Esophagus squamous epithelium (tissue), 4 donors: ENCODE data around the gene KAZN.

Experiments
- POLR2A ChIP-seq, 4 donors: fragments of 450-650 bp; IDR thresholded peaks; one replicate each; pipeline ENCODE4 v1.6.1; 2017; ENCODE audit warnings: antibody characterized with exemption in 4 of 4, mild to moderate bottlenecking in 4 of 4, moderate library complexity in 3 of 4
- TF ChIP-seq, protein P1 (sequence below), 6 experiments: fragments of 450-650 bp in 4 of 6; fragments of 200-600 bp in 2 of 6; sonication (generic) in 2 of 6; IDR thresholded peaks; one replicate each; pipeline ENCODE4 v1.5.1; 2016 to 2019; ENCODE audit warnings: antibody characterized with exemption in 6 of 6, mild to moderate bottlenecking in 4 of 6, moderate library complexity in 4 of 6

DNA sequence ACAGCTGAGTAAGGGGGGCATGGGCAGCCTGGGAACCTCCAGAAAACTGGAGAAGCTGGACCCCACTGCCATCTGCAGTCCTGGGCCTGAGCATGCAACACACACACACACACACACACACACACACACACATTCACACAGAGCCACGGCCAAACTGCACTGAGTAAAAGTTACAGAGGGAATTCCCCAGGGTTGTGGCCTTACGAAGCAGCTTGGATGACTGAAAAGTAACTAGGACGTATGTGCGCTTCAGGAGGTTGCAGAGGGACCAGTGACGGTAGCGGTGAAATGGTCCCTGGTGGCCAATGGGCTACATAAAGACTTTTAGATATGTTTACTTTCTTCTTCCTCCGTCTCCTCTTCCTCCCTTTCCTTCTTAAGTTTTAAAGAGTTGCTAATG, 322.6 kb downstream of the KAZN start:
- TF ChIP-seq POLR2A (IDR thresholded peaks at IDR 0.05), result no peak
- TF ChIP-seq, protein P1, sequence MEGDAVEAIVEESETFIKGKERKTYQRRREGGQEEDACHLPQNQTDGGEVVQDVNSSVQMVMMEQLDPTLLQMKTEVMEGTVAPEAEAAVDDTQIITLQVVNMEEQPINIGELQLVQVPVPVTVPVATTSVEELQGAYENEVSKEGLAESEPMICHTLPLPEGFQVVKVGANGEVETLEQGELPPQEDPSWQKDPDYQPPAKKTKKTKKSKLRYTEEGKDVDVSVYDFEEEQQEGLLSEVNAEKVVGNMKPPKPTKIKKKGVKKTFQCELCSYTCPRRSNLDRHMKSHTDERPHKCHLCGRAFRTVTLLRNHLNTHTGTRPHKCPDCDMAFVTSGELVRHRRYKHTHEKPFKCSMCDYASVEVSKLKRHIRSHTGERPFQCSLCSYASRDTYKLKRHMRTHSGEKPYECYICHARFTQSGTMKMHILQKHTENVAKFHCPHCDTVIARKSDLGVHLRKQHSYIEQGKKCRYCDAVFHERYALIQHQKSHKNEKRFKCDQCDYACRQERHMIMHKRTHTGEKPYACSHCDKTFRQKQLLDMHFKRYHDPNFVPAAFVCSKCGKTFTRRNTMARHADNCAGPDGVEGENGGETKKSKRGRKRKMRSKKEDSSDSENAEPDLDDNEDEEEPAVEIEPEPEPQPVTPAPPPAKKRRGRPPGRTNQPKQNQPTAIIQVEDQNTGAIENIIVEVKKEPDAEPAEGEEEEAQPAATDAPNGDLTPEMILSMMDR (IDR thresholded peaks at IDR 0.05), result no peak
